ENCODE results near the gene SPRR3.
"Not testable (repeated sequence)": the region's sequence is repeated elsewhere in the genome, so short reads cannot be mapped to it uniquely, and the experiment has no call there.

- TF ChIP-seq, protein P1, sequence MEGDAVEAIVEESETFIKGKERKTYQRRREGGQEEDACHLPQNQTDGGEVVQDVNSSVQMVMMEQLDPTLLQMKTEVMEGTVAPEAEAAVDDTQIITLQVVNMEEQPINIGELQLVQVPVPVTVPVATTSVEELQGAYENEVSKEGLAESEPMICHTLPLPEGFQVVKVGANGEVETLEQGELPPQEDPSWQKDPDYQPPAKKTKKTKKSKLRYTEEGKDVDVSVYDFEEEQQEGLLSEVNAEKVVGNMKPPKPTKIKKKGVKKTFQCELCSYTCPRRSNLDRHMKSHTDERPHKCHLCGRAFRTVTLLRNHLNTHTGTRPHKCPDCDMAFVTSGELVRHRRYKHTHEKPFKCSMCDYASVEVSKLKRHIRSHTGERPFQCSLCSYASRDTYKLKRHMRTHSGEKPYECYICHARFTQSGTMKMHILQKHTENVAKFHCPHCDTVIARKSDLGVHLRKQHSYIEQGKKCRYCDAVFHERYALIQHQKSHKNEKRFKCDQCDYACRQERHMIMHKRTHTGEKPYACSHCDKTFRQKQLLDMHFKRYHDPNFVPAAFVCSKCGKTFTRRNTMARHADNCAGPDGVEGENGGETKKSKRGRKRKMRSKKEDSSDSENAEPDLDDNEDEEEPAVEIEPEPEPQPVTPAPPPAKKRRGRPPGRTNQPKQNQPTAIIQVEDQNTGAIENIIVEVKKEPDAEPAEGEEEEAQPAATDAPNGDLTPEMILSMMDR (IDR thresholded peaks at IDR 0.05) = not testable (repeated sequence)
- TF ChIP-seq POLR2AphosphoS5, POLR2A (IDR thresholded peaks at IDR 0.05): not testable (repeated sequence)
Observed at GRCh38 chr1:153021829-153022228, 20.3 kb downstream of the SPRR3 start.

Measured in sigmoid colon (tissue), 4 donors.